Measurements from ENCODE around the gene E2F3.

The E2F3 gene

DNA sequence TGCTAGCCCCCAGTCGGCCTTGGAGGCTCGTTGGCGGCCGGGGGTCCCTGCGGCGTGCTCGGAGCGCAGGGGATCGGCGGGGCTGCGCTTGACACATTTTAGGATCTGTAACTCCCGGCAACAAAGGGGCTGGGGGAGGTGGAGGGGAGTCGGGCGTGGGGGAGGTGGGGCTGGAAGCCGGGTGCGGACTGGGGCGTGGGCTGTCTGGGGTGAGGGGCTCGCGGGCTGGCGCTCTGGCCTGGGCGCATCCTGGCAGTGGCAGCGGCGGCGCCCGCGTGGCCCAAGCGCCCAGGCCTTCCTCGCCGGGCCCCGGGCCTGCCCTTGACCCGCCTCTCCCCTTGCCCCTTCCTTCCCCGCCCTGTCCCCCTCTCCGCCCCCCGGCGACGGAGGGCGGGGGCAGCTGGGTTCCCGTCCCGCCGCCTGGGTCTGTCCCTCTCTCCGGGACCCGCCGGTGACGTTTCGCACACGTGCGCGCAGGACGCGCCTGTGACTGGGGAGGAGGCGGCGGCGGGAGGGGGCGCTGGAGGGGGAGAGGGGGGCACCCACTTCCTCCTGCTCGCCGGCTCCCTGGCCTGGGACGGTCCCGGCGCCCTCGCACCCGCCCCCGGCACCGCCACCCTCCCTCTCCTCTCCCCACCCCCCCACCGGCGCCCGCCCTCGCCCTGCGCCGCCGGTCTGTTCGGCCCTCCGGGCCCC is 1.5 kb downstream of the E2F3 start:
- no peak for DNase-seq

GRCh38 chr6:20403766-20404640 is 2.3 kb downstream of the E2F3 start:
- DNase-seq = no peak

DNA sequence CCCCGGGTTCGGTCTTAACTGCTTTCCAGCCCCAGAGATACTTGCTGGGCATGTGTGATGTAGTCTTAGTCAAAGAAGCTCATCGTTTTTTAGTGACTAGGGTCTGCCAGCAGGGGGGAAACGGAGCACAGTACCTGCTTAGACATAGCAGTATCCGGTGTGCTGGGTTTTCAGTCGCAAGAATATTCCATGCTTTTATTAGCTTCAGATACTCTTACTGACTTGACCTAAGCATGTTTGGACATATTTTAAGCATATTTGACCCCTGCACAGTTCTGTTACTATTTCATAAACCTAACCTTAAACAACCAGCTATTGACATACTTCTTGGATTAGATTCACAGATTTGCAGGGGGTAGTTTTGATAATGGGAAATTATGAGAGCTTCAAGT is 3.0 kb downstream of the E2F3 start:
- no peak for DNase-seq

- DNase-seq = no peak
Observed at GRCh38 chr6:20408851-20409250, 7.2 kb downstream of the E2F3 start.

DNA sequence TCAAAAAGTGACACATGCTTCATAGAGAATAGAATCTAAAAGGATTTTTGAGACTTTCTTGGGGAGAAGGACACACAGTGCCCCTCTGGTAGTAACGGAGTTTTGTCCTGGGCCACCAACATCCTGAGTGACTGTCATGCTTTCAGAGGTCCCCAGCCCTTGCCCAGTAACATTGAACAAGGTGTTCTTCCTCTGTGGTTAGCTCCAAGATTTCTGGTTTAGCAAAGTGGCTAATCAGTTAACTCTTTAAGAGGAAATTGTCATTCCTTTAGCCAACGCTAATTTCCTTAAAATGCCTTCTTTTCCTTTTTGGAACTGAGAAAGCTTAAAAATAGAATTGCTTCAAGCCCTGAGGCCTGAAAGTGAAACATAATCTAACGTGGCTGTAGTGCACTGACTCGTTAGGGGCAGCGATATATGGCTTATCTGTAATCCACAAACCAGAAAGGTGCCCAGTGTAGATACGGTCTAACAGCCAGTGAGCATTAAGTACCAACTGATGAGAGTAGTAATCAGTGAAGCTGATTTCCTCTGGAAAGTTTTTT is 7.8 kb downstream of the E2F3 start:
- DNase-seq = no peak

GRCh38 chr6:20411544-20411943 is 9.9 kb downstream of the E2F3 start:
- DNase-seq = no peak

GRCh38 chr6:20411953-20412681 is 10.4 kb downstream of the E2F3 start:
- DNase-seq = no peak

GRCh38 chr6:20412682-20413073 is 11.0 kb downstream of the E2F3 start:
- DNase-seq = no peak

GRCh38 chr6:20413826-20414225 is 12.1 kb downstream of the E2F3 start:
- DNase-seq = no peak

GRCh38 chr6:20414711-20415110 is 13.0 kb downstream of the E2F3 start:
- DNase-seq = no peak

DNA sequence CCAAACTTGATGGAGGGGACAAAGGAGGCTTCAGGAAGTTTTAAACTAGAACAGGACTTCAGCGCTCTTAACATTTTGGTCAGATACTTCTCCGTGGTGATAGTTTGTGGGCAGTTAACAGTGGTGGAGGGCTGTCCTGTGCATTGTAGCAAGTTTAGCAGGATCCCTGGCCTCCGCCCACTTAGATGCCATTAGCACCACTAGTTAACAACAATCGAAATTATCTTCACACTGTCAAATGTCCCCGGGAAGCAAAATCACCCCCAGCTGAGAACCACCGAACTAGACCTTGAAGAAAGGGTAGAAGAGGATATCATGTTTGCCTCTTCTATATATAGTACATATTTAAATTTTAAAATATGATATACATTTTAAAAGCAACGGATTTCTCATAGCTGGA is 13.6 kb downstream of the E2F3 start:
- DNase-seq = no peak

GRCh38 chr6:20415712-20416454 is 14.2 kb downstream of the E2F3 start:
- no peak for DNase-seq

DNA sequence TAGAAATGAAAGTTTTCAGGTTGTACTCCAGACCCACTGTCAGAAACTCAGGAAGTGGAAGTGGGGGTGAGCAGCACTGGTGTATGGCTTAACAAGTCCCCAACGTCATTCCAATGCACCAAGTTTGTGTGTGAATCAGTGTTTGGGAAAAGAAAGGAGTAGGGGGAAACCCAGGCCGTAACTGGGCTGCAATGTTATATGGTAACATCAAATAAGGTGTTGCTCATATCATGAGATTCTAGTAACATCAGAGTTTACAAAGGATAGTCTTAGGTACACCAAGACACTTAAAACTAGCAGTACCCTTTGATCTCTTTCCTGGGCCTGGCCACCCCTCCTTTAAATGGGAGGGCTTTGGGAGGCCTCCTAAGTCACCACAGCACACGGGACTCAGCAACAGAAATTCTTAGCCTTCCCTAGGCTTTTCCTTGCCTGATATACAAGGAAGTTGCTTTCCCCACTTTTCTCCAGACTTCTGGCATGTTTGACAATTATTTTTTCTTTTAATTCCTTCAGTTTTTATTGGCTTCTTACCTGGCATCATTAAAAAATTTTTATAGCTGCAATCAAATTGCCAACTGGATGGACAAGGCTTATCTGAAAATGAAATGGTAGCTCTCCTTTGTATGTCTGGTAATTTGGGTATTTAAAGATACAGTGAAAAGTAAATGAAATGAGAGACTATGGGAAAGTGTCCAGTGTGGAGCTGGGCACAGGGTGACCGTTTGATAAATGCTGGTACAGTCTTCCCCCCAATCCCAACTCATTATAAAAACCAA is 15.1 kb downstream of the E2F3 start:
- DNase-seq = no peak

DNA sequence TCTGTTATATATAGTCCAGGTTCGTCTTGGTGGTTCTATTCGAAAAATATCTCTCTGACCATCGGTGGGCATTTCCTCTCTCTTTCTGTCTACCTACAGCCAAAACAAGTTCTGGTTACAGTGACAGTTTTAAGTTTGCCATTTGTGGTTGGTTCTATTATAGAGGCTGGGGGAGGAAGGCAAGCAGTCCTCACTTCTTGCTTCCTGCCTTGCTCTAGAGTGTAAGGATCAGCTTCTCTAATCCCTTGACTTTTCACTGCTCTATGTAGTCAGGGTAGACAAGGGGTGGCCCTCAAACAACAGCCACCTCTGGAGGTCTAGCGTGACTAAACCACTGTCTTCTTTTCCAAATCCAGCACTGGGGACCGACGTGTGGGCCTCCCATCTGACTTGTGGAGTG is 16.1 kb downstream of the E2F3 start:
- DNase-seq = no peak

DNA sequence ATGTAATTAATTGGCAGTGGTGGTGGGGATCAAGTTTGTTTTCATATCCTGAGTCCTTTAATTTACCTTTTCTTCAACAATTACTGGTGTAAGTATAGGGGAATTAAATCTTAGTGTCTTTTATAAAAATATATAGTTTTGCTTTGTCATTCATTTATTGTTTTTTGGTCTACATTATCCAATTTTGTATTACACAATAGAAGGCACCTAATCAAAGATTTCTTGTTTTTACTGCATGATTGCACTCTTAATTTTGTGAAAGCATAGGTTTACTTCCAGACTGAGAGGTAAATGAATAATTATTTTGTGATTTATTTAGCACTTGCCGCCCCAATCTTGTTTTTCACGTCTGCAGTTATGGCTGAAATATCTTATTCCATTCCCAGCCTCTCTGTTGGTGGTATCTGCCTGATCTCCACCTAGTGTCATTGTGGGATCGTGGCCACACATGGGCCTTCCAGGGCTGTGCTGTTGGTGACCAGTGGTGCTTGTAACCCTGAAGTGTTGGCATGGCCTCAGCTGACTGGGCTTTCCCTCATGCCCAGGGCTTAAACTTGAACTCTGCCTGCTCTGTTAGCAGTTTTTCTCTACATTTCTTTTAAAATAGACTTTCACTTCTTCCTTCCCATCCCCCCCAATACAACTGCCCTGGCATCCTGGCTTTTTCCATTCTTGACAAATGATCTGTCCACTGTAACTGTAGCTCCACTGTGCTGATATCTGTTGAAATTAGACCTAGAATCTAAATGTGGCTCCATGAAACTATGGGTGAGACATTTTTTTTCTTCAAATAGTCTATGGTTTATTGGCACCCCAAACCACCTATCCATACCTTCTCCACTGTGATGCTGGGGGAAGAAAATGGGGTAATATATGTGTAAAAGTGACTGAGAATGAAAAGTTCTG is 24.8 kb downstream of the E2F3 start:
- DNase-seq = no peak

- no peak for DNase-seq
Observed at GRCh38 chr6:20427856-20428255, 26.2 kb downstream of the E2F3 start.

DNA sequence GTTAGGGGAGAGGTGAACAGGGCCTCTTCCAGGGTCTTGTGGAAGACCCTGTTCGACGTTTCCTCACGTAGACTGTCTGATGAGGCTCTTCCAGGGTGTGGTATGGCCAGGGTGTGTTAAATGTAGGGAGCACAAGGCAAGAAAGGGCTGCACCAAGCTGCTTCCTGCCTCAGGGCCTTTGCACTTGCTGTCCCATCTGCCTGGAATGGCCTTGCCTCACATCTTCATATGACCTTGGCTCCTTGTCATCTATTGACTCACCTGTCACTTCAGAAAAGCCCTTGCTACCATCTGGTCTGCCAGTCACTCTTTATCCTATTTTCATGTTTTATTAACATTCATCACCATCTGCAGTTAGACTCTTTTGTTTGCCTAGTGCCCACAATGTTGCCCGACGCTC is 31.0 kb downstream of the E2F3 start:
- DNase-seq = no peak

DNA sequence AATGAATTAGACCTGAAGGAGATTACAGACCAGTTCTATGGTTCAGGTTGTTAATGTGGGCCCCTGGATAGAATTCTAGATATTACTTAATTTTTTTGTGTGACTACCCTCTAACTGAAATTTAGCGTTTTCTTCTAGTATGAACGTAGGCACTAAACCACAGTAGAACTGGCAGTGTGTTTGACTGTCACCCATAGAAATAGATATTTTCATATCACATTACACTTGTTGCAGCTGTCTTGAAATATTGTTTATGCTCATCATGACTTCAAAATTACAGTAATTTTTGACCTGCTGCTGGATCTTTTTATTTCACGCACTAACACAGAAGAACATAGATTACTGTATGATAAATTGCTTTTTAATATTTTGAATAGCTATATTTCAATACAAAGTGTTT is 31.6 kb downstream of the E2F3 start:
- no peak for DNase-seq

DNA sequence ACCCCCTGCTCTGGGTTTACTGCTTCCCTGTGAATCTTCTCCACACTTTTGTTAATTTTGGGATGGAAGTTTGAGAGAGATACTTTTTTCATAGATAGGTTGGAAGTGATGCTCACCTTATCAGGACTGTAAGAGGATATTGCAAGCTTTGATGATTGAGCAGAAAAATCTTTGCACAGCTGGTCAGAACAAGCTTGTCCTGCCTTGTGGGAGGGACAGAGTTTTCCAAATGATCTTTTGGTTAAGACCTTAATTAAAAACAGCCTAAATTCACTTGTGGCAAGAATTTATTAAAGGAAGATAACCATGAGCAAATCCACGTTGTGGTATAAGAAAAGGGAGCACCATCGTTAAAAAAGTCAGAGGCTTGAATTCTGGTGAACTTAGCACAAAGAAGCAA is 32.2 kb downstream of the E2F3 start:
- no peak for DNase-seq

DNA sequence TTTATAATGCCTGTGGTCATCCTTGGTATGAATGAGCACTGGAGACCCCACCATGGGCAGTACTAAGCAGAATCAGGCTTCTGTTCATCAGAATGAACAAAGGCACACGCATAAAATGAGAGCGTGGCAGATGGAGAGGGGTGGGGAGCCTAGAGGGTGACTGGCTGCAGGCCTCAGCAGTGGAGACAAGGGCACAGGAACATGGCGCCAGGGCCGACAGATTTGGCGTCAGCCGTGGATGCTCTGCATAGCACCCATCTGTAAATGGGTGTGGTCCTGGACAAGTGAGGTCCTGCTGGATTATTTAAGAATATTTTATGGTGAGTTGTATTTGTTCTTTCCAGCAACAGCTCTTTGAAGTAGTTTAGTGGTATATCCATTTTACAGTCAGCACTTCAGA is 33.1 kb downstream of the E2F3 start:
- no peak for DNase-seq

GRCh38 chr6:20436719-20437118 is 35.0 kb downstream of the E2F3 start:
- no peak for DNase-seq
